Measurements from ENCODE around the gene SREBF2. TPM values are rescaled to one million over a fixed set of nuclear protein-coding genes. Genes with fewer than 3 reads are reported as not detected.
A peak's percentile ranks its signal among the peaks of the same experiment; 100 is the strongest.

Gene SREBF2
- total and polyA plus RNA-seq, 10 of the 15 experiments (the other 5 are each of a cell fraction or from before 2014, with no cell fraction given), result 2.4 to 177 (median 78.8) TPM

GRCh38 chr22:41949297-41949965 lies 116.5 kb downstream of the SREBF2 start (continued):
- TF ChIP-seq, protein P1, sequence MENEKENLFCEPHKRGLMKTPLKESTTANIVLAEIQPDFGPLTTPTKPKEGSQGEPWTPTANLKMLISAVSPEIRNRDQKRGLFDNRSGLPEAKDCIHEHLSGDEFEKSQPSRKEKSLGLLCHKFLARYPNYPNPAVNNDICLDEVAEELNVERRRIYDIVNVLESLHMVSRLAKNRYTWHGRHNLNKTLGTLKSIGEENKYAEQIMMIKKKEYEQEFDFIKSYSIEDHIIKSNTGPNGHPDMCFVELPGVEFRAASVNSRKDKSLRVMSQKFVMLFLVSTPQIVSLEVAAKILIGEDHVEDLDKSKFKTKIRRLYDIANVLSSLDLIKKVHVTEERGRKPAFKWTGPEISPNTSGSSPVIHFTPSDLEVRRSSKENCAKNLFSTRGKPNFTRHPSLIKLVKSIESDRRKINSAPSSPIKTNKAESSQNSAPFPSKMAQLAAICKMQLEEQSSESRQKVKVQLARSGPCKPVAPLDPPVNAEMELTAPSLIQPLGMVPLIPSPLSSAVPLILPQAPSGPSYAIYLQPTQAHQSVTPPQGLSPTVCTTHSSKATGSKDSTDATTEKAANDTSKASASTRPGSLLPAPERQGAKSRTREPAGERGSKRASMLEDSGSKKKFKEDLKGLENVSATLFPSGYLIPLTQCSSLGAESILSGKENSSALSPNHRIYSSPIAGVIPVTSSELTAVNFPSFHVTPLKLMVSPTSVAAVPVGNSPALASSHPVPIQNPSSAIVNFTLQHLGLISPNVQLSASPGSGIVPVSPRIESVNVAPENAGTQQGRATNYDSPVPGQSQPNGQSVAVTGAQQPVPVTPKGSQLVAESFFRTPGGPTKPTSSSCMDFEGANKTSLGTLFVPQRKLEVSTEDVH (IDR thresholded peaks at IDR 0.05; ENCODE audit: low read depth, partially characterized antibody), result no peak
- TF ChIP-seq, protein P2, sequence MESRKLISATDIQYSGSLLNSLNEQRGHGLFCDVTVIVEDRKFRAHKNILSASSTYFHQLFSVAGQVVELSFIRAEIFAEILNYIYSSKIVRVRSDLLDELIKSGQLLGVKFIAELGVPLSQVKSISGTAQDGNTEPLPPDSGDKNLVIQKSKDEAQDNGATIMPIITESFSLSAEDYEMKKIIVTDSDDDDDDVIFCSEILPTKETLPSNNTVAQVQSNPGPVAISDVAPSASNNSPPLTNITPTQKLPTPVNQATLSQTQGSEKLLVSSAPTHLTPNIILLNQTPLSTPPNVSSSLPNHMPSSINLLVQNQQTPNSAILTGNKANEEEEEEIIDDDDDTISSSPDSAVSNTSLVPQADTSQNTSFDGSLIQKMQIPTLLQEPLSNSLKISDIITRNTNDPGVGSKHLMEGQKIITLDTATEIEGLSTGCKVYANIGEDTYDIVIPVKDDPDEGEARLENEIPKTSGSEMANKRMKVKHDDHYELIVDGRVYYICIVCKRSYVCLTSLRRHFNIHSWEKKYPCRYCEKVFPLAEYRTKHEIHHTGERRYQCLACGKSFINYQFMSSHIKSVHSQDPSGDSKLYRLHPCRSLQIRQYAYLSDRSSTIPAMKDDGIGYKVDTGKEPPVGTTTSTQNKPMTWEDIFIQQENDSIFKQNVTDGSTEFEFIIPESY (IDR thresholded peaks at IDR 0.05), result no peak
- TF ChIP-seq, protein P3, sequence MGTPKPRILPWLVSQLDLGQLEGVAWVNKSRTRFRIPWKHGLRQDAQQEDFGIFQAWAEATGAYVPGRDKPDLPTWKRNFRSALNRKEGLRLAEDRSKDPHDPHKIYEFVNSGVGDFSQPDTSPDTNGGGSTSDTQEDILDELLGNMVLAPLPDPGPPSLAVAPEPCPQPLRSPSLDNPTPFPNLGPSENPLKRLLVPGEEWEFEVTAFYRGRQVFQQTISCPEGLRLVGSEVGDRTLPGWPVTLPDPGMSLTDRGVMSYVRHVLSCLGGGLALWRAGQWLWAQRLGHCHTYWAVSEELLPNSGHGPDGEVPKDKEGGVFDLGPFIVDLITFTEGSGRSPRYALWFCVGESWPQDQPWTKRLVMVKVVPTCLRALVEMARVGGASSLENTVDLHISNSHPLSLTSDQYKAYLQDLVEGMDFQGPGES (IDR thresholded peaks at IDR 0.05), result no peak
- no peak for TF ChIP-seq HCFC1 (IDR thresholded peaks at IDR 0.05; ENCODE audit: low read length)
- no peak for TF ChIP-seq ASH2L (IDR thresholded peaks at IDR 0.05; ENCODE audit: borderline replicate concordance, low read depth)
- TF ChIP-seq NR2C1 (IDR thresholded peaks at IDR 0.05), result no peak
- no peak for TF ChIP-seq ZNF274 (IDR thresholded peaks at IDR 0.05; ENCODE audit: insufficient read depth, insufficient read length)
- TF ChIP-seq, protein P4, sequence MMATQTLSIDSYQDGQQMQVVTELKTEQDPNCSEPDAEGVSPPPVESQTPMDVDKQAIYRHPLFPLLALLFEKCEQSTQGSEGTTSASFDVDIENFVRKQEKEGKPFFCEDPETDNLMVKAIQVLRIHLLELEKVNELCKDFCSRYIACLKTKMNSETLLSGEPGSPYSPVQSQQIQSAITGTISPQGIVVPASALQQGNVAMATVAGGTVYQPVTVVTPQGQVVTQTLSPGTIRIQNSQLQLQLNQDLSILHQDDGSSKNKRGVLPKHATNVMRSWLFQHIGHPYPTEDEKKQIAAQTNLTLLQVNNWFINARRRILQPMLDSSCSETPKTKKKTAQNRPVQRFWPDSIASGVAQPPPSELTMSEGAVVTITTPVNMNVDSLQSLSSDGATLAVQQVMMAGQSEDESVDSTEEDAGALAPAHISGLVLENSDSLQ (IDR thresholded peaks at IDR 0.05), result no peak; the same call in 1 of the 2 replicates
- no peak for TF ChIP-seq BMI1 (IDR thresholded peaks at IDR 0.05; ENCODE audit: borderline replicate concordance)
- no peak for TF ChIP-seq STAT3 (IDR thresholded peaks at IDR 0.05; ENCODE audit: low read depth, low read length)
- TF ChIP-seq RBBP5 (conservative IDR thresholded peaks at IDR 0.05), result no peak
- TF ChIP-seq CUX1 (IDR thresholded peaks at IDR 0.05; ENCODE audit: insufficient replicate concordance, low read depth, low read length), result peak; percentile 94
- no peak for TF ChIP-seq CHD4 (IDR thresholded peaks at IDR 0.05)
- TF ChIP-seq EGR1 (IDR thresholded peaks at IDR 0.05; ENCODE audit: borderline replicate concordance in 1 of 2, low read depth in 2 of 2, low read length in 2 of 2), result 0 out of 3 replicates have a peak, but pooled peaks of 1 of the 2 experiments have one; percentile 18
- TF ChIP-seq HSF1 (IDR thresholded peaks at IDR 0.05; ENCODE audit: low read depth, low read length), result no peak
